NCI-H526 treated with DMSO at 0.1 percent for 48 hours (cell line): ENCODE data around the gene SIGLEC10.
"Not testable (repeated sequence)": the region's sequence is repeated elsewhere in the genome, so short reads cannot be mapped to it uniquely, and the experiment has no call there.

Source experiments
- DNase-seq: peaks from one replicate; lab custom pipeline; 2025; lab: John Stamatoyannopoulos, UW

SIGLEC10 gene, protein sequence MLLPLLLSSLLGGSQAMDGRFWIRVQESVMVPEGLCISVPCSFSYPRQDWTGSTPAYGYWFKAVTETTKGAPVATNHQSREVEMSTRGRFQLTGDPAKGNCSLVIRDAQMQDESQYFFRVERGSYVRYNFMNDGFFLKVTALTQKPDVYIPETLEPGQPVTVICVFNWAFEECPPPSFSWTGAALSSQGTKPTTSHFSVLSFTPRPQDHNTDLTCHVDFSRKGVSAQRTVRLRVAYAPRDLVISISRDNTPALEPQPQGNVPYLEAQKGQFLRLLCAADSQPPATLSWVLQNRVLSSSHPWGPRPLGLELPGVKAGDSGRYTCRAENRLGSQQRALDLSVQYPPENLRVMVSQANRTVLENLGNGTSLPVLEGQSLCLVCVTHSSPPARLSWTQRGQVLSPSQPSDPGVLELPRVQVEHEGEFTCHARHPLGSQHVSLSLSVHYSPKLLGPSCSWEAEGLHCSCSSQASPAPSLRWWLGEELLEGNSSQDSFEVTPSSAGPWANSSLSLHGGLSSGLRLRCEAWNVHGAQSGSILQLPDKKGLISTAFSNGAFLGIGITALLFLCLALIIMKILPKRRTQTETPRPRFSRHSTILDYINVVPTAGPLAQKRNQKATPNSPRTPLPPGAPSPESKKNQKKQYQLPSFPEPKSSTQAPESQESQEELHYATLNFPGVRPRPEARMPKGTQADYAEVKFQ

DNA sequence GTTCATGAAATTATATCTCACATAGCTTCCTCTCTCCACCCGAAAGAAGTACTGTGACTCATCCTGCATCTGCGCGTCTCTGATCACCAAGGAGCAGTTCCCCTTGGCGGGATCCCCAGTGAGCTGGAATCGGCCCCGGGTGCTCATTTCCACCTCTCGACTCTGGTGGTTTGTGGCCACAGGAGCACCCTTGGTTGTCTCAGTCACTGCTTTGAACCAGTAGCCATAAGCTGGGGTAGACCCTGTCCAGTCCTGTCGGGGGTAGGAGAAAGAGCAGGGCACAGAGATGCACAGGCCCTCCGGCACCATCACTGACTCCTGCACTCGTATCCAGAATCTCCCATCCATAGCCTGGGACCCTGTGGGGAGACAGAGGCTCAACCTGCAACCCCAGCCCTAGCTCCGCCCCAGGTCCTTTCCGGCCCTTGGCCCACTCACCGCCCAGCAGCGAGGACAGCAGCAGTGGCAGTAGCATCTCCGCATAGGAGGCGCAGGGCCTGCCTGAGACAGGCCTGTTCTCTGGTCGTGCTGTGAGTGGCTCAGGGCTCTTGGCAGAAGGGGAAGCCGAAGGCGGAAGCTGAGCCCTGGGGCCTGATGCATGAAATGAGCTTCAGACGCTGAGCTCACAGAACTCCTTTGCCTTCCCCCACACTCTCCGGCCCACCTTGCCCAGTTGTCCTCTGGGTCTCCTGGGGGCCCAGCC, at the start of gene SIGLEC10:
TSS of gene SIGLEC10 (minus strand) at position 536 of the 703 bp plus-strand sequence. CDS start at position 475, 61 bp downstream.
- DNase-seq, result no peak

- no peak for DNase-seq
Observed at GRCh38 chr19:51466723-51467122, 49.3 kb upstream of the SIGLEC10 start.

DNA sequence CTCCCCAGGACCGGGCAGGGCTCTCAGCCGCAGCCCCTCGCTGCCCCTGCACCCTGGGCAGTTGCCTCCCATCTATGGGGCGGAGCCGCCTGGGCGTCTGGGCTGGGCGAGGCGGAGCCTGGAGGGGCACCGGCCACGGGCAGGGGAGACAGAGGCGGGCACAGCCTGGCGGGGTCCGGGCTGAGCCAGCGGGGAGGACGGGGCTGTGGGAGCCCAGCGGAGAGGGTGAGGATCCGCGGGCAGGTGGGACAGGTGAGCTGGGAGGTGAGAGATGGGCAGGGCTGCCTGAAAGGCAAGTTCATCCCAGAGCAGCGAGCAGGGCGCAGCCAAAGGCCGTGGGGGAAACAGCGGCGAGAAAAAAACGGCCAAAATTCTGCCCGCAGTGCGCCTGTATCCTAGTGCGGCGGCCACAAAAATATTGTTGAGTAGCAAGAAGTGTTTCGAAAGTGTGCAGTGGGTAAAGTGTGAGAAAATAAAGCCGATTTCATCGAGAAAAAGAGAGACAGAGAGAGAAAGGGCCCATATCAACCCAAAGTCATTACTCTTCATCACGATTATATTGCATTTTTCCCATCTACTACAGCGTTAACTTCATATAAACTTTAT, 46.6 kb upstream of the SIGLEC10 start:
- DNase-seq, result not testable (repeated sequence)

DNA sequence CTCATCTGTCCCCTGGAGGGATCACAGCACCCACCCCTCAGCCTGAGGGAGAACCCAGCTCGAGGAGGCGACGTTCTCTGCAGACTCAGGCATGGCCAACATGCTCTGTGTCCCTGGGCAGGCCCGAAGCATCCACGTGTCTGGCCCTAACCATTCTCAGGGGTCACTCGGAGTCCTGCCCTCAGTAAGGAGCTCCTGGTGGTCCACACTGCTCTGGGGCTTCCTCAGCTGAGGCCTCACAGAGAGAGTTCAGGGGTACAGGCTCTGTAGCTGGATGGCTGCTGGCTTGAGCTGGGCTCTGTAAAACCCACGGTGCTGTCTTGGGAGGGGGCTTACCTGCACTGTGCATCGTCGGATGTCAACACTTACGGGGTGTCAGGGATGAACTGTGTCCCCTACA, 45.2 kb upstream of the SIGLEC10 start:
- DNase-seq, result no peak

DNA sequence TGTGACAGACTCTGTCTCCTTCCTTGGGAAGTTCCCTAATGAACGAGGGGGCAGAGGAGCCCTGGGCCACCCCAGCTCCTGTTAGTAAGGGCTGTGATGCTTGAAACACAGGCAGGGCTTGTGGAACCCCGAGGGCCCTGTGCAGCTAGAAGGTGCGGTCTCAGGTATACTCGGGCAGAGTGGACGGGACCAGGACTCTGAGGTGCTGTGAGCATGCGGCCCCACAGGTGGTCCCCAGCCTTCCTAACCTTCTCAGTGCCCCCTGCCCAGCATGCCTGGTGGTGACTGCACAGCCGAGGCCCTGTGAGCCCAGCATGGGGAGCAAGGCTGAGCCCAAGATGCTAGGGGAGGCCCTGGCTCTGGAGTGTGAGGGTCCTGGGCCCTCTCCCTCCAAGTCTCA, 44.8 kb upstream of the SIGLEC10 start:
- DNase-seq, result no peak

DNA sequence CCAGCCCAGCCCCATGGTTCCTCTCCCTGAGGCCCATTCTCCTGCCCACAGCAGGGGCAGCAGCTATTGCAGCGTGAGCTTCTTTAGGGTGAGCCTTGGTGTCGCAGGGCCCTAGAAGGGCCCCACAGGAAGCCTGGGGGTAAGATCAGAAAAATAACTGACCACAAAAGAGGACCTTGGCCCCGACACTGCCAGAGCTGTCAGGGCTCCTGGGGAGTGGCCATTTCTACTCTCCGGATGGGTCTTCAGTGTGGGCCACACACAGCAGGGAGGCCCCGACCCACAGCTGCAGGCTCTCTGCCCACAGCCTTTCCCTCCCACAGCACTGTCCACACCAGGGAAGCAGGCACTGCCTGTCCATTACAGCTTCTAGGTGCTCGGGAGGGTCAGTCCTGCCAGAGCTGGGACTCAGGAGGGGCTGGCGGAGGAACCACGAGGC, 44.3 kb upstream of the SIGLEC10 start:
- DNase-seq, result no peak

DNA sequence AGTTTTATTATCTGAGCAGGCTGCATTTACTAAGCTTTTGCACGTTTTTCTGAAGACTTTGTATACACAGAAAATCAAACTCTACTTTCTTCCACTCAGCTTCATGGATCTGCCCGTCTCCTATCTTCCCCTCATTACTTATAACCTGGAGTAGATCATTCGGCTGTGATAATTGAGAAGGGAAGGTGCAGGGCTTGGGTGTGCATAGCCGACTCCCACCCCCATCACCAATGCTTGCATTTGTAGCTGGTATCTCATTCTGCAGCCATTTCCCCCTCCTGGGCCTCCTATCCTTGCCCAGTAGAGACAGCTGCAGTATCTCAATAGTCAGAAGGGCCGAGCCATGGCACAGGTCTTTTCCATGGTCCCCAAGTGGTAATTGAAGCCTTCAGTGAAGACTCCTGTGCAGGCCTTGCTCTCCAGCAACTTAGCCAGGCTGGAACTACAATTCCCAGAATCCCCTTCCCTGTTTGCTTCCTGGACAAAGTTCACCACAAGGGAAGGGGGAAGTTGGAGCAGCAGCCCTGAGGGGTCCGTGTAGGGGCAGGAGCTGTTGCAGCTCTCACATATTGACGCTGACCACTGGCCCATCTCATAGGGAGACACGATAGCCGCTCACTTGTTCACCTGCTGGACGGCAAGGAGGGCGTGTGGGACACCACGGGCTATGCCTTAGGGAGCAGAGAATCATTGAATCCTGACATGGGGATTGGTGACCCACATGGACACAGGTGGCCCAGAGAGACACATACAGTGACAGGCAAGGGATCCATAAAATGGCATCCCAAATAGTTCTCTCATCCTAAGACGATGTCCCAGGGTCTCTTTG, 42.9 kb upstream of the SIGLEC10 start:
- DNase-seq, result no peak

- no peak for DNase-seq
Observed at GRCh38 chr19:51458899-51459505, 41.6 kb upstream of the SIGLEC10 start.

DNA sequence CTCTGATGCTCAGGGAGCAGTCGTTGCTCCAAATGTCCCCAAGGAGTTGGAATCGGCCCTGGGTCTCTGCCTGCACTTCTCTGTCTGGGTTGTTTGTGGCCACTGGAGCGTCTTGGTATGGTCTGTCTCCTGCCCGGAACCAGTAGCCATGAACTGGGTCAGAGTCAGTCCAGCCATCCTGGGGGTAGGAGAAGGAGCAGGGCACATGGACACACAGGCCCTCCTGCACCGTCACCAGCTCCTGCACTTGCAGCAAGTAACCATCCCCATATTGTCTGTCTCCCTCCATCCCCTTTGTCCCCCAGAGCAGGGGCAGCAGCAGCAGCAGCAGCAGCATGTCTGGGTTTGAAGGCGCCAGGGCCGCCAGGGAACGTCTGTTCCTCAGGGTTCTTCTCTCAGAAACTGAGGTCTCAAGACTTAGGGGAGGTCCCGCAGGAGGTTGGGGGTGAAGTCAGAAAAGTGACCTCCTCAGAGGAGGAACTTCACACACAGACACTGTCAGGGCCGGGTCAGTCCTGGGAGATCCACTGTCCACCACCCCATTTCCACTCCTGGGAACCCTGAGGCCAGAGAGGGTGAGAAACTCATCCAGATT, 40.7 kb upstream of the SIGLEC10 start, which contains the start of gene SIGLEC8:
TSS of gene SIGLEC8 (minus strand) at position 404 of the 595 bp plus-strand sequence. CDS start at position 337, 67 bp downstream.
- no peak for DNase-seq

- no peak for DNase-seq
Observed at GRCh38 chr19:51457351-51458013, 40.0 kb upstream of the SIGLEC10 start.

DNA sequence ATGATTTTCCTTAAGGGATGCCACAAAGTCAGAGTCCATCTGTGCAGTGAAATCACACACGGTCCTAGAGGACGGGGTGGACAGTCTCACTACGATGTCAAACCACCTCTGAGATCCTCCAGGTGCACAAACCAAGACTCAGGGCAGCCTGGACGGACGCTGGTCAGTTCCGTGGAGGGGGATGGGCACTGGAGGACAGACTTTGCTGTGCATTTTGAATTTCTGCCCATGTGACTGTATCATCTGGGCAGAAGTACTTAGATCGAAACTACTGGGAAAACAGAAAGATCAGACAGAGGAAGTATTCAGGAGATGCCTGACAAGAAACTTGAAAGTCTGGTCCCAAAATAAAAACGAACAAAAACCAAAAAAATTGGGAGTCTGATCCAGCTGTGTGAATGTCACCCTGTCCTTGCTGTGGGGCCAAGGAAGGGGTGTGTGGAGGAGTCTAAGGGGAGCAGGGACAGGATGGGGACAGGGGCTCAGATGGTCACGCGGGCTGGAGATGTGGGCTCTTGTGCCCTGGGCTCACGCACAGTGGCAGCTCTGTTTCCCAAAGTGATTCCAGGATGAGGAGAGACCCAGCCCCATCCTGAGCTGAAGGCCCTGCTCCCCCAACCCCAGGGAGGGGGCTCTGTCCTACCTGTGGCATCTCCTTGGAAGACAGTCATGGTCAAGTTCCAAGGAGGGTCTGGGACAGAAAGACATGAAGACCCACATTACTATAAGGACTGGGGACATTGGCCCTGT, 39.3 kb upstream of the SIGLEC10 start:
- DNase-seq, result no peak

DNA sequence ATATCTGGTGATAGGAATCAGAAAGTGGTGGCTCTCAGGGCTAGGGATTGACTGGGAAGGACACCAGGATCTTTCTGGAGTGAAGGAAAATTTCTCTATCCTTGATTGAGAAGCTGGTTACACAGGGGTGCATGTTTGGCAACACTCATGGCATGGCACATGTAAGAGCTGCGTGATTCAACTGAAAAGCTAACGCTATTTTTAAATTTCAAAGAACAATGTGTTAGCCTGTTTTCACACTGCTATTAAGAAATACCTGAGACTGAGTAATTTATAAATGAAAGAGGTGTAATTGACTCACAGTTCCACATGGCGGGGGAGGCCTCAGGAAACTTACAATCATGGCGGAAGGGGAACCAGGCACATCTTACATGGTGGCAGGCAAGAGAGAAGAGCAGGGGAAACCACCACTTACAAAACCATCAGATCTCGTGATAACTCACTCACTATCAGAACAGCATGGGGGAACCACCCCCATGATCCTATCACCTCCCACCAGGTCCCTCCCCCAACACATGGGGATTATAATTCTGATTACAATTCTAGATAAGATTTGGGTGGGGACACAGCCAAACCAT, 33.4 kb upstream of the SIGLEC10 start:
- no peak for DNase-seq

DNA sequence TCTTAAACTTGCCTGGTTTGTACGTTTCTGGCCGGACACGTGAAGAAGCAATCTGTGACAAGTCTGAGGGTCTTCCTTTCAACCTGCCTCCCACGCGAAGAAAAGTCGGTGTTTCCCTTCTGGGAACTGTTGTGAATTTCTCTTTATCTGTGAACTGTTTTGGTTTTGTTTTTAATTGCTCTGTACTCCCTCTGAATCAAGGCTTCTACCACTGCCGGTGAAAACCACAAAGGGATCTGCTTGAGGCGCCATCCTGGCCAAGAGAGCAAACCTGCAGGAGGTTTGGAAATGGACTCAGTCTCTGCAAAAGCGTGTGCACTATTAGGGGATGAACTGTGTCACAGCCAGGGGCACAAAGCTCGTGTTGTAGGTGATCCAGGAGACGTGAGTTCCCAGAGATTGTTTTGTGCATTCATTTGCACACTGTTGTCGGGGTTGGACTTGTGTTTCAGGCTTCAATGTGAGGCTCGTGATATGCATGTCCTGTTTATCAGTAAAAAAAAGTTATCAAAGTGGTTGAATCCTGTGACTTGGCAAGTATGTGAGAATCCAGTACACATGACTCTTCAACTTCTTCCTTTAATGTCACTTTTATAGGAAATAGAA, 31.1 kb upstream of the SIGLEC10 start:
- DNase-seq, result no peak

- DNase-seq, result no peak
Observed at GRCh38 chr19:51448011-51448410, 30.6 kb upstream of the SIGLEC10 start.

DNA sequence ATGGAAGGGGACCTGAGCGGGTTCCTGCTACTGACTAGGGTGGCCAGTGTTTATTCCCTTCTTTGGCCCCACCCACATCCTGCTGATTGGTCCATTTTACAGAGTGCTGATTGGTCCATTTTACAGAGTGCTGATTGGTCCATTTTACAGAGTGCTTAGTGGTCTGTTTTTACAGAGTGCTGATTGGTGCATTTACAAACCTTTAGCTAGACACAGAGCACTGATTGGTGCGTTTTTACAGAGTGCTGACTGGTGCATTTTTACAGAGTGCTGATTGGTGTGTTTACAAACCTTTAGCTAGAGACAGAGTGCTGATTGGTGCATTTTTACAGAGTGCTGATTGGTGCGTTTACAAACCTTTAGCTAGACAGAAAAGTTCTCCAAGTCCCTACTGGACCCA, 30.1 kb upstream of the SIGLEC10 start:
- DNase-seq, result not testable (repeated sequence)

DNA sequence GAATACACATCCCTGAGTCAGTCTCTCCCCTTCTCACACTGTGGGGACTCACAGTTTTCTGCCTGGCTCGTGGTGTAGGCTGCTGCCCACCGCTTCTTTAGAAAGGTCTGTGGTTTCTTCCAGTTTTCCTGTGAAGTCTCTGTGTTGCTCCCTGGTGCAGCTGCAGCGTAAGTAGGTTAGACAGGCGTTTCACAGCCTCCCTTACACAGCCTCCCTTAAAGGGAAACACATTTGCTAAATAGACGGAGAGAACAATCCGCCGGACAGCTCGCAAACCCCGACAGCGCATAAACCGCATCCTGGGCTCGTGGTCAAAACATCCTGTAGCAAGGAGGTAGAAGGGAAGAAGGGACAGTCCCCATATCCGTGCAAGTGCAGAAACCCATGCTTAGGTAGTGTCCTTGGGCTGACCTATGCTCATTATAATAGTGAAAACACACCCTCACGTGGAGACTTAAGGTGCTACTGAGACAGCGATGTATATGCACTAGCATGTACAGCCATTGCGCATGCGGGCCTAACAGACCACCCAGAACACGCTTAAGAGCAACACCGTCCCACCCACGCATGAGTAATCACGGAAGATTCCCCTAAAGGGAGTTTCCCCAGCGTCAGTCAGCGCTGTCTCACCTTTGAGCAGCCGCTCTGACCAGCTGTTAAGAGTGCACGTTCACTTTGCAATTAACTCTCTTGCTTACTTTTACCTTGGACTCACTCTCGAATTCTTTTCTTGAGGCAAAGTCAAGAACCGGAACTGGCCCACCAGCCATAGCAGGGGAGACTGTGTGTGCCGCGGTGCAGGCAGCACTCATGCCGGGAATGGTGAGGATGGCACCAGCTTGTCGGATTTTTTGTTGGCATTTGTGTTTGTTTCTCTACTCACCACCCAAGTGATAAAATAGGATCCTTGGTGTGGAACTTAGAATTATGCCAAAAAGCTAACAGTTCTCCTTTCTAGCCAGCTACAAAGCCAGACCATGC, 24.3 kb upstream of the SIGLEC10 start:
- no peak for DNase-seq

DNA sequence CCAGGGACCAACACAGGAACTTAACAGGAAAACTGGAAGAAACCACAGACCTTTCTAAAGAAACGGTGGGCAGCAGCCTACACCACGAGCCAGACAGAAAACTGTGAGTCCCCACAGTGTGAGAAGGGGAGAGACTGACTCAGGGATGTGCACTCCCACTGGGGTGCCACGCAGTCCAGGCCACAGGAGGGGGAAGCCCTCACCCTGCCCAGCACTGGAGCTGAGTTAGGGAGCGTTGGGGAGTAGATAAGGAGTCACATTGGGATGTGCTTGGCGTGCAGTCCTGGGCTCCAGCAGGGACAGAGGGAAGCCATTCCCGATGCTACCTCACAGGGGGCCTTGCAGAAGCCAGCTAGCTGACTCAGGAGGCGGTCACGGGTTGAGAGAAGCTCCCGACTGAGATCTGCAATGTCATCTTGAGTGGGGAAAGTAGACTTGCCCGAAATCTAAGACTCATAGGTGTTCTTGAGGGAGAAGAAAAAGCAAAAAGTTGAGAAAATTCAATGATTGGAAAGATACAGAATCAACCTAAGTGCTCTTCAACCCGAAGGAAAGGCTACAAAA, 23.5 kb upstream of the SIGLEC10 start:
- DNase-seq, result no peak
